GM23338 (cell line): ENCODE measurements around the gene KRT74. TPM values are rescaled to one million over a fixed set of nuclear protein-coding genes. Genes with fewer than 3 reads are reported as not detected.

Source experiments
- ATAC-seq: fragments of 200-7000 bp; cut with Tn5 transposase; 3 replicates; pipeline ENCODE4 v1.9.1; 2020
- DNase-seq: peaks from one replicate; pipeline ENCODE4 v3.0.0-alpha.2; 2015; ENCODE audit warnings: low spot score
- H2AFZ ChIP-seq: fragments of 200-600 bp; sonication (generic); 2 replicates; pipeline ENCODE4 v1.8.0; 2016; ENCODE audit warnings: antibody characterized with exemption, mild to moderate bottlenecking, moderate library complexity
- H3F3A ChIP-seq: fragments of 200-600 bp; sonication (generic); replicated peaks from 2 replicates; pipeline ENCODE4 v1.8.0; 2017; ENCODE audit warnings: antibody characterized with exemption, mixed run types, low read depth
- H3K27ac ChIP-seq: fragments of 200-600 bp; sonication (generic); 2 replicates; pipeline ENCODE4 v1.6.1; 2016; ENCODE audit warnings: low read depth
- H3K27me3 ChIP-seq: fragments of 200-600 bp; sonication (generic); 2 replicates; pipeline ENCODE4 v1.8.0; 2016; ENCODE audit warnings: mild to moderate bottlenecking, mixed run types, moderate library complexity; ENCODE audit not compliant: insufficient read depth
- H3K36me3 ChIP-seq: fragments of 200-600 bp; sonication (generic); 2 replicates; pipeline ENCODE4 v1.8.0; 2016; ENCODE audit warnings: mild to moderate bottlenecking; ENCODE audit not compliant: insufficient read depth
- H3K4me1 ChIP-seq: fragments of 200-600 bp; sonication (generic); 2 replicates; pipeline ENCODE4 v1.8.0; 2016; ENCODE audit warnings: mild to moderate bottlenecking, moderate library complexity; ENCODE audit not compliant: insufficient read depth
- H3K4me2 ChIP-seq: fragments of 200-600 bp; sonication (generic); 2 replicates; pipeline ENCODE4 v1.7.1; 2017; ENCODE audit warnings: mixed run types
- H3K4me3 ChIP-seq: fragments of 200-600 bp; sonication (generic); 2 replicates; pipeline ENCODE4 v1.6.1; 2016; ENCODE audit warnings: mixed run types
- H3K79me2 ChIP-seq: fragments of 200-600 bp; sonication (generic); replicated peaks from 2 replicates; pipeline ENCODE4 v1.8.0; 2017; ENCODE audit warnings: mild to moderate bottlenecking; ENCODE audit not compliant: insufficient read depth
- H3K9me2 ChIP-seq: fragments of 200-600 bp; sonication (generic); 2 replicates; pipeline ENCODE4 v1.8.0; 2017; ENCODE audit not compliant: insufficient read depth
- H4K20me1 ChIP-seq: fragments of 200-600 bp; sonication (generic); replicated peaks from 2 replicates; pipeline ENCODE4 v1.8.0; 2017; ENCODE audit warnings: mild to moderate bottlenecking; ENCODE audit not compliant: insufficient read depth
- H3K27ac Mint-ChIP-seq: 2 replicates; pipeline ENCODE4 v1.8.0; 2020; ENCODE audit warnings: inconsistent platforms, mild to moderate bottlenecking, moderate library complexity, mixed read lengths
- H3K27me3 Mint-ChIP-seq: 3 replicates; pipeline ENCODE4 v1.8.0; 2022; ENCODE audit warnings: low read depth, mild to moderate bottlenecking, moderate library complexity, mixed read lengths, inconsistent platforms; ENCODE audit not compliant: insufficient read depth, poor library complexity
- H3K36me3 Mint-ChIP-seq: 3 replicates; pipeline ENCODE4 v1.8.0; 2021; ENCODE audit warnings: low read depth, mild to moderate bottlenecking, inconsistent platforms, moderate library complexity, mixed read lengths
- H3K4me1 Mint-ChIP-seq: 3 replicates; pipeline ENCODE4 v1.8.0; 2020; ENCODE audit warnings: mild to moderate bottlenecking, inconsistent platforms, mixed read lengths
- H3K4me3 Mint-ChIP-seq: 3 replicates; pipeline ENCODE4 v1.8.0; 2021; ENCODE audit warnings: moderate library complexity, mild to moderate bottlenecking, inconsistent platforms, mixed read lengths
- H3K9me3 Mint-ChIP-seq: 3 replicates; pipeline ENCODE4 v1.8.0; 2020; ENCODE audit warnings: moderate library complexity, mild to moderate bottlenecking, inconsistent platforms, mixed read lengths
- CREB1 ChIP-seq: fragments of 250-450 bp; sonication (Bioruptor Pico); IDR thresholded peaks from 2 replicates; pipeline ENCODE4 v1.5.0; 2020; ENCODE audit warnings: low read depth, mild to moderate bottlenecking, moderate library complexity
- CTCF ChIP-seq, 2 experiments: fragments of 200-600 bp in 1 of 2; sonication (generic) in 1 of 2; conservative IDR thresholded peaks; 2 replicates each; pipeline versions ENCODE4 v1.5.1 to v1.6.1; 2016 to 2017; ENCODE audit warnings: antibody characterized with exemption in 2 of 2, low read depth in 2 of 2, mild to moderate bottlenecking in 2 of 2, moderate library complexity in 1 of 2
- ETS1 ChIP-seq: IDR thresholded peaks from 2 replicates; pipeline ENCODE4 v1.6.1; 2016; ENCODE audit warnings: antibody characterized with exemption
- EZH2 ChIP-seq: fragments of 200-600 bp; sonication (generic); IDR thresholded peaks from one replicate; pipeline ENCODE4 v1.8.0; 2017; ENCODE audit warnings: antibody characterized with exemption, mild to moderate bottlenecking, low read depth; ENCODE audit not compliant: unreplicated experiment
- EZH2phosphoT487 ChIP-seq: fragments of 200-600 bp; sonication (generic); IDR thresholded peaks from one replicate; pipeline ENCODE4 v1.8.1; 2018; ENCODE audit warnings: antibody characterized with exemption; ENCODE audit not compliant: unreplicated experiment
- JUNB ChIP-seq: IDR thresholded peaks from one replicate; pipeline ENCODE4 v1.6.1; 2016; ENCODE audit warnings: antibody characterized with exemption; ENCODE audit not compliant: unreplicated experiment
- NANOG ChIP-seq: IDR thresholded peaks from 2 replicates; pipeline ENCODE4 v1.6.1; 2016; ENCODE audit warnings: antibody characterized with exemption, borderline replicate concordance
- POLR2AphosphoS5 ChIP-seq: IDR thresholded peaks from 2 replicates; pipeline ENCODE4 v1.6.1; 2016; ENCODE audit warnings: antibody characterized with exemption, low read depth
- REST ChIP-seq: IDR thresholded peaks from one replicate; pipeline ENCODE4 v1.6.1; 2018; ENCODE audit warnings: antibody characterized with exemption; ENCODE audit not compliant: unreplicated experiment
- STAT1 ChIP-seq: IDR thresholded peaks from one replicate; pipeline ENCODE4 v1.6.1; 2016; ENCODE audit warnings: antibody characterized with exemption; ENCODE audit not compliant: unreplicated experiment
- ZNF114 ChIP-seq: fragments of 250-450 bp; sonication (Bioruptor Pico); IDR thresholded peaks from 2 replicates; pipeline ENCODE4 v1.5.0; 2020; ENCODE audit warnings: mild to moderate bottlenecking, moderate library complexity
- ZNF331 ChIP-seq: fragments of 250-450 bp; sonication (Bioruptor Pico); IDR thresholded peaks from 2 replicates; pipeline ENCODE4 v1.5.0; 2020; ENCODE audit warnings: low read depth, mild to moderate bottlenecking, moderate library complexity
- ZNF462 ChIP-seq: fragments of 250-450 bp; sonication (Bioruptor Pico); IDR thresholded peaks from 2 replicates; pipeline ENCODE4 v1.5.0; 2020; ENCODE audit warnings: mild to moderate bottlenecking, moderate library complexity
- polyA plus RNA-seq: library from polyadenylated mRNA; unstranded; fragments of >200 nt; fragmentation: Nextera tagmentation; extraction: Ambion mirVana; gene quantifications from 2 replicates; pipeline ENCODE4 v1.2.1, GENCODE V29; 2016
- total RNA-seq: library from RNA; depleted of rRNA; stranded (reverse); fragments of >200 nt; shearing (Covaris generic); gene quantifications from 2 replicates; pipeline ENCODE4 v1.2.3, GENCODE V29; 2014

The KRT74 gene
- total and polyA plus RNA-seq, 2 experiments from 2014 or later = not detected

- Histone ChIP-seq H2AFZ (no peak overlapping the region), H3K9me2 (no peaks in the 10 kb centered on the region), H3F3A (no peaks in the 10 kb centered on the region), H4K20me1 (no peaks in the 10 kb centered on the region), H3K36me3 (no peaks in the 10 kb centered on the region), H3K4me2 (no peak overlapping the region), H3K27me3 (no peaks in the 10 kb centered on the region), H3K4me1 (no peaks in the 10 kb centered on the region), H3K79me2 (no peaks in the 10 kb centered on the region), H3K4me3 (no peak overlapping the region), H3K27ac (no peak overlapping the region)
- peaks cover 17% of the 10 kb centered on the region for H3K27me3 Mint-ChIP-seq
- DNase-seq = no peak
- no peak for ATAC-seq
- TF ChIP-seq ZNF114 (CRISPR knock-in tag) = no peak
- no peak for TF ChIP-seq NANOG
- no peak for TF ChIP-seq JUNB
- no peak for TF ChIP-seq REST
- no peak for TF ChIP-seq STAT1
- no peak for TF ChIP-seq ZNF331 (CRISPR knock-in tag)
- TF ChIP-seq POLR2AphosphoS5 = no peak
- TF ChIP-seq EZH2phosphoT487 = no peak
- no peak for TF ChIP-seq CTCF (conservative IDR thresholded peaks at IDR 0.05; ENCODE audit: low read depth in 2 of 2)
- TF ChIP-seq ETS1 = no peak
- TF ChIP-seq EZH2 = no peak
- no peak for TF ChIP-seq CREB1 (CRISPR knock-in tag)
- no peak for TF ChIP-seq ZNF462
- H3K4me3 Mint-ChIP-seq = no peak overlapping the region
- no peaks in the 10 kb centered on the region for H3K36me3 Mint-ChIP-seq
- no peaks in the 10 kb centered on the region for H3K9me3 Mint-ChIP-seq
- H3K27ac Mint-ChIP-seq = no peak overlapping the region
- H3K4me1 Mint-ChIP-seq = no peaks in the 10 kb centered on the region
Observed at GRCh38 chr12:52541709-52542108, 31.9 kb downstream of the KRT74 start.
